ENCODE measurements around the gene EPB41L3.
"Not testable (repeated sequence)": the region's sequence is repeated elsewhere in the genome, so short reads cannot be mapped to it uniquely, and the experiment has no call there.

The EPB41L3 gene

GRCh38 chr18:5490753-5491480 lies 52.9 kb downstream of the EPB41L3 start:
- DNase-seq, result no peak

DNA sequence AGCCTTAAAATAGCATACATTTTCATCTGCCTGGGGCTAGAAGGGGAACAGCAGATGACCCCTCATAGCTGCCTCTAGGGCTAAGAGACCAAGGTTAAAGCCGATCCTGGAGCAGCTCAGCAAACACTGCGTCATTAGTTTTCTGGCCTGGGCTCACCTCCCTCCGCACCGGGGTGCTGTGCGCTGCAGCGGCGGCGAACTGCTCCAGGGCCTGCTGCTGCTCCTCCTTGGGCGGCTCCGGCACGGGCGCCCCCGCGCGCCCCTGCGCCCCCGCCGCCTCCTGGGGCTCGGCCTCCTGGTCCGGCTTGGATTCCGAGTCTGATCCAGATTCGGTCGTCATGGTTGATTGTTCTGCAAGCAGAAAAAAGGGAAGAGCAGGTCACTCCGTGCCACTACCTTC lies 55.0 kb downstream of the EPB41L3 start:
- no peak for DNase-seq

GRCh38 chr18:5488044-5488443 lies 55.8 kb downstream of the EPB41L3 start:
- not testable (repeated sequence) for DNase-seq

GRCh38 chr18:5484526-5484925 lies 59.3 kb downstream of the EPB41L3 start:
- no peak for DNase-seq

GRCh38 chr18:5481621-5482020 lies 62.2 kb downstream of the EPB41L3 start:
- no peak for DNase-seq

- no peak for DNase-seq
Observed at GRCh38 chr18:5478261-5478660, 65.5 kb downstream of the EPB41L3 start.

- no peak for DNase-seq
Observed at GRCh38 chr18:5476961-5477800, 66.6 kb downstream of the EPB41L3 start.

DNA sequence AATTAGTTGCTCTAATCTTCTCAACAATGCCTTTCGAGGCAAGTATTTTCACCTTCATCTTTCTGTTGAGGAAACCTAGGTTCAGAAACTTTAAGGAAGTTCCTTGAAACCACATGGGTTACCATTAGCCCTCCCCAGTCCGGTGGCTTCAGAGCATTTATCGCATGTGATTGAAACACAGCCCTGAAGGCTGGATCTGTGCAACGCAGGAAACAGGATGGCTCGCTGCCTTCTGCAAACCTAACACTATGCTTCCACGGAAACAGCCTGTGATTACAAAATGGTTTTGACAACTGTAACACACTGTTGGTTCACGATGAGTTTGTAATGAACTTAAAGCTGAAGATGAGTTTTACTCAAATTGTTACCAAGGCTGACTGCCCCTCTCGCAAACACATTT lies 68.5 kb downstream of the EPB41L3 start:
- DNase-seq, result no peak

GRCh38 chr18:5469340-5469739 lies 74.5 kb downstream of the EPB41L3 start:
- no peak for DNase-seq

DNA sequence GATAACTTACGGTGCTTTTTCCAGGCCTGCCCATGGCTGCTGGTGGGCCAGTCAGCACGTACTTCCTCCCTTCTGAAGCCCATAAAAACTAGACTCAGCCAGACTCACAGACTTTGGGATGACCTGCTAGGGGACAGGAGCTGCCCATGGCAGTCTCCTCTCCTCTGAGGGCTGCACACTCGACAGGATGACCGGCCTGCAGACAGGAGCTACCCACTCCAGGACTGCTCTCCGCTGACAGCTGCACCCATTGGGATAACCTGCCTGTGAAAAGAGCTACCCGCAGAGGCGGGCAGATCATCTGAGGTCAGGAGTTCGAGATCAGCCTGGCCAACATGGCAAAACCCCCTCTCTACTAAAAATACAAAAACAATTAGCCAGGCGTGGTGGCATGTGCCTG lies 75.4 kb downstream of the EPB41L3 start:
- no peak for DNase-seq

GRCh38 chr18:5467671-5468070 lies 76.1 kb downstream of the EPB41L3 start:
- no peak for DNase-seq

DNA sequence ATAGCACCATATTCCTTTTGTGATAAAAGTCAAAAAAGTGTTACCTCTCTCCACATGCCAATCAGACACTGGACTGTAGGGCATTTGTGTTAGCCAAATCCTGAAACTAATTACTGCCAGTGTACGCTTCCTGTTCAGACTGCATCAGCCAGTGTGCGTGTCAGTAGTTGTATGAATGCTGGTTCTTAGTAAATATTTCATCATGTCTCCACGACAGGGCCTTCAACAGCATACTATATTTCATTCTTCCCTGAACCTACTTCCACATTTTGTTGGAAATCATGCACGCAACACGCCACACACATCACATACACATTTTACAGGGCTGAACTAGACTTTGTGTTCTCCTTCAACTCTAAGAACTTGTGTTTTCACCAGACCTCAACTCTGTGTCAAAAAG lies 77.5 kb downstream of the EPB41L3 start:
- no peak for DNase-seq

- no peak for DNase-seq
Observed at GRCh38 chr18:5464251-5464650, 79.5 kb downstream of the EPB41L3 start.

GRCh38 chr18:5463831-5464230 lies 80.0 kb downstream of the EPB41L3 start:
- no peak for DNase-seq

- no peak for DNase-seq
Observed at GRCh38 chr18:5463390-5463789, 80.4 kb downstream of the EPB41L3 start.

DNA sequence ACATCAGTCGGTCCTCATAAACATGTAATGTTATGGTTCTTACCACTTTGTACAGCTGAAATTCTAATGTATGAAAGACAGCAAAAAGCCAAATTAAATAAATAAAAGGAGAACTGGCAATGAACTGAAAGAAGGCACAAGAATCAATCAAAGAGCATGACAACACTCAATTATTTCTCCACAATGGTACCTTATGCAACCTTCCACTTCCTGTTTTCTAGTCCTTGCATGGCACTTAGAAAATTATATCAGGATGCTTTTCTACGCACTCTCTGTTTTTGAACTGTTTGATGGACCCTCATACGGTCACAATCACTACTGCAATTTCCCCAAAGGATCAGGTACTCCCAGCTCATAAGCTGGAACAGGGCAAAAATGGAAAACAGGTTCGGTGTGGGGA lies 81.6 kb downstream of the EPB41L3 start:
- DNase-seq, result no peak

- DNase-seq, result no peak
Observed at GRCh38 chr18:5461041-5461440, 82.8 kb downstream of the EPB41L3 start.

DNA sequence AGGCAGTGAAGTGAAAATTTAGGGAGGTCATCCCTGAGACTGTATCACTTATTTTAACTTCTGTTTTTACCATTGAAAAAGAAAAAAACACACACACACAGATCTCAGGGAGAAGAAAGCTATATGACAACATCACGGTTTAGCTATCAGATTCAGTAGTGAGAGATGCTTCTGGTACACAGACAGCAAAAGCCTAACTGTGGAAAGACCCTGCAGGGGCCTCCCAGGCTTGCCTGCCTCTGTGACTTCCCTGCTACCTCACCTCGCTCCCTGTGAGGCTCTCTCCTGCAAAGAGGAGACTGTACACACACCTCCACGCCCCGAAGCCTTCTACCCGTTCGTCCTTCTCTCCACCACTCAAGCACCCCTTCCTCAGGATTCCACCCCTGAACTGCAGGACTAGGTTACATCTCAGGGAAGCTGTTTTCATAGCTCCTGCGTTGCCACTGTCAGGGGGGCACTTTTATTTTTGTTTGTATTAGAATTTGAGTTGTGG lies 86.3 kb downstream of the EPB41L3 start:
- no peak for DNase-seq

DNA sequence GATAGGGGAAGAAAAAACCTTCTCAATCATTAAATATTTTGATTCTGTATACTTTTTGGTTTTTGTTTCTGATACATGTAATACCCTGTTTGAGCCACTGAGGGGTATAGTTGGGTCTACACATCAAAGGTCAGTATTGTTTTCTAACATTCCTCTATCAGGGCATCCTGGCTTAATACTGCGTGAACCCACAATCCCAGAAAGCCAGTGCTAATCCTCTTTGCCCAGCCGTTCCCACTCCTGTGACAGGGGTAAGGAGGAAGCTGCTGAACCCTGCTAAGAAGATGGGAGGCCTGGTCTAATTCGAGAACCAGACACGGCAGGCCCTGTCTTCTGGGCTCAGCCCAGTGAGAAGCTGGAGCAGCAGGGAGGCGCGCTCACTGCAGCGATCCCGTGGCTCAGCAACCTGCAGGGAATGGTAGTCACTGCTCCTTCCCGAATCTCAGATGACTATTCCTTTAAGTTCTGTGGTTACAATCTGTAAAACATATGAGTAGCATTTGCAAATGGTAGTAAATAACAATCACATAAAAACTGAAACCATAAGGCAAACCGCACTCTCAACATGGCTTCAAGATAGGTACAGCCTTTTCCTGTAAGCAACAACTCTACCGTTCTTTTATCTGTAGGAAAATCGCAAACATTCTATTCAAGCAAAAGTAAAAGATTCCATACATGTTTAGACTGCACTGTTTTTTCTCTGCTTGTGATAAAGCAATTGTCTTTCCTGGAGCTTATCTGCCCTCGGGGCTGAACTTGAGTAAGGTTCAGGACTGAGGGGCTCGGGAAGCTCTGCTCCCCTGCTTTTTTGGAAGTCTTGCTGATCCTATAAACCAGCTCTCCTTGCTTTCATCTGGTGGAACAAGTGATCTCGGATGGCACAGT lies 87.0 kb downstream of the EPB41L3 start:
- DNase-seq, result no peak

DNA sequence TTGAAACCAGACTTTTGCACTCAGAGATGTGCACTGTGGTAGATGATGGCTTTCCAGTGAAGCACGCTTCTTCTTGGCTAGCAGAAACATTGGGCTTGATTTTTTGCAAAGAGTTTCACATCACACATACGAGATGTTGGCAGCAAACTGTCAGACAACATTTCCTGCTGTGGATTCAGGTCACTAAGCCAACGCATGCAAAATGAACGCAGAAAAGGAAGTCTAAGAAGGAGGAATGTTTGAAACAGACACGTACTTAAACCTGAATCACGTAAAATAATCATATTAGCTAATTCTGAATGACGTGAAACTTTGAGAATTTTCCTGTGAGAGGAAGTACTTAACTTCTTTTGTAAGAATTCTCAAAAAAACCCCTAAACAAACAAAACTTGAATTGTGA lies 88.1 kb downstream of the EPB41L3 start:
- DNase-seq, result no peak

- DNase-seq, result no peak
Observed at GRCh38 chr18:5452943-5453443, 90.8 kb downstream of the EPB41L3 start.

DNA sequence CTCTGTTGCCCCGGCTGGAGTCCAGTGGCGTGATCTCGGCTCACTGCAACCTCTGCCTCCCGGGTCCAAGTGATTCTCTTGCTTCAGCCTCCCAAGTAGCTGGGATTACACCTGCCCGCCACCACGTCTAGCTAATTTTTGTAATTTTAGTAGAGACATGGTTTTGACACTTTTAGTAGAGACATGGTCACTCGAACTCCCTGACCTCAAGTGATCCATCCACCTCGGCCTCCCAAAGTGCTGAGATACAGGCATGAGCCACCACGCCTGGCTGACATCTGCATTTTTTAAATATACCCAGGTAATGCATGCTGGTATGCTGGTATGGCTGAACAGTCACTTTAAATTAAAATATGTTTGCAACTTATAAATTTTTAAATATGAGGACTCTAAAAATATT lies 91.9 kb downstream of the EPB41L3 start:
- no peak for DNase-seq

- no peak for DNase-seq
Observed at GRCh38 chr18:5451150-5451549, 92.6 kb downstream of the EPB41L3 start.
